NCI-H82 treated with DMSO at 0.1 percent for 48 hours (cell line): ENCODE data around the gene NMNAT2.

Experiments used
- DNase-seq: peaks from one replicate; lab custom pipeline; 2025; ENCODE audit not compliant: unreplicated experiment; lab: John Stamatoyannopoulos, UW

NMNAT2 gene

GRCh38 chr1:183315991-183316758 lies 102.0 kb downstream of the NMNAT2 start:
- no peak for DNase-seq

DNA sequence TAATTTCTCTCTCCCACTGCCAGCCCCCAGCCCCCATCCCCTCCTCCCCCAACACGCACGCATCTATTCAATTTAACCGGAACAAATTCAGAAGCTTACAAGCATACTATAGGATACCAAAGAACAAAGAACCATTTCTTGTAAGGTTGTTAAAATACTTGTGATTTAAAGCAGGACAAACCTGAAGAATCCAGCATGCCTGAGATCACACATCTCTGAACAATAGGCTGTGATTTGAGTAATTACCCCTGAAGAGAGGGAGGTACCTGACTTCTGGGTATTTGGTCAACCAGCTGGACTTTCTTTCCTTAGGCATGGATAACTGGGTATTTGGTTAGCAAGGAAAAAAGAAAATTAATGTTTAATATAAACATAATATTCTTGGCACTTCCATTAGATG lies 105.1 kb downstream of the NMNAT2 start:
- DNase-seq = no peak

DNA sequence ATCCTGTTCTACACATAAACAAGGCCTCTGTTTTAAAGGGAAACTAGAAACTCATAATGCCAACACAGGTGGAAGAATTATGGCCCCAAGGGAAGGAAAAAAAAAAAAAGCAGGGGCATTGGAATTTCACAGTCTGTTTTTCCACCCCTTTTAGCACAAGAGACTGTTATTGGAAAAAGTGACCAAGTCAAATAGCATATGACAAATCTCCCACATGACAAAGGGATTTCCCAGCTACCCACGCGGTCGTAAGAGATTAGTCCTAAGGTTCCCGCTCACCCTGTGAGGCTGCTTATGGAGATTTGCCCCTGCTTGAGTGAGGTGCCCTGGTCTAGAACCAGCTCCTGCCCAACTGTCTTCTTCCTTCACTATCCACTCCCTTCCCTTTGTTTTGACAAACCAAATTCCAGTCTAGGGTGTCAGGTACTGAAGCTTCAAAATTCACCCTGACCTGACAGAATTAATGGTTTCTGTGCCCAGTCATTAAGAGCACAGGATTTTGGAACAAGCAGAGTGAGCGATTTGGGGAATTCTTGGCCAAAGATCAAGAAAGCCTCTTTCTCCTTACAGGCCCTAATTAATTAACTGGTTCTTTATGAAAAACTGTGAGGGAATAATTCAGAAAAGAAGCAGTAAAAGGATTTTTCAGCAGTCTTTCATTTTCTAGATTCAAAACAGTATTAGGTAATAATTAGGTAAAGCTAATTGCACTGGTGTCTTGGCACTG lies 107.3 kb downstream of the NMNAT2 start:
- no peak for DNase-seq

GRCh38 chr1:183308719-183309118 lies 109.5 kb downstream of the NMNAT2 start:
- no peak for DNase-seq

GRCh38 chr1:183306317-183307042 lies 111.7 kb downstream of the NMNAT2 start:
- peak; percentile 59 for DNase-seq

- peak; percentile 80 for DNase-seq
Observed at GRCh38 chr1:183304440-183305107, 113.6 kb downstream of the NMNAT2 start.

GRCh38 chr1:183303901-183304300 lies 114.3 kb downstream of the NMNAT2 start:
- DNase-seq = no peak

DNA sequence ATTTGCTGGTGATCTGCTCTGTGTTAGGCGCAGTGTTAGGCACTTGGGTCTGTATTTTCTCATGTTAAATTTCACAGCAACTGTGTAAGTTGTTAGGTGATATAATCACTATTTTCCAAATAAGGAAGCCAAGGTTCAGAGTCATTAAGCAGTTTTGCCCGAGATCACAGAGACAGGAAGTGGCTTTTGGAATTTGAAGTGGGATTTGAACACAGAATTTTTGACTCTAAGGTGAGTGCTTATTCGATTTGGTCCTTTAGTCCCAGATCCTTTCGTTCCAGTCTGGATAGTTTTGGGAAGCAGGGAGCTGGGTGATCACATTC lies 114.9 kb downstream of the NMNAT2 start:
- DNase-seq = no peak

GRCh38 chr1:183302452-183303322 lies 115.5 kb downstream of the NMNAT2 start:
- no peak for DNase-seq

DNA sequence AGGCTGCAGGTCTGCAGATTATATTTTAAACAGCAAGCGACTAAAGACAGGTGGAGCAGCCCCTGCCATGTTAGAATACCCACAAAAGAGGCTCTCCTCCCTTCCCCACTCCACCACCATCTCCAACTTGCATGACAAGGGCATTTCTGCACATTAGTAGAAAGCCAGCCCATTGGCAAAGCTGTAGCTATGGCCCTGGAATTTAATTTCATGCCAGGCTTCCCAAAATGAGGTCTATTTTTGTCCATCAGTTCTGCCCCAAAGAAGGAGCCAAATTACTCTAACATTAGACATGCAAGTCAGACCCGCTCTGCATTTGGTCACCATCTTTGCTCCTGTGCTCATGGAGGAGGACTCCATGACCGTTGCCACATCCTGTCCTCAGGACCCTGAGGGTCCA lies 116.9 kb downstream of the NMNAT2 start:
- no peak for DNase-seq

- no peak for DNase-seq
Observed at GRCh38 chr1:183300828-183301227, 117.4 kb downstream of the NMNAT2 start.

GRCh38 chr1:183300395-183300794 lies 117.8 kb downstream of the NMNAT2 start:
- no peak for DNase-seq

- no peak for DNase-seq
Observed at GRCh38 chr1:183296782-183297181, 121.4 kb downstream of the NMNAT2 start.

- no peak for DNase-seq
Observed at GRCh38 chr1:183295521-183295920, 122.7 kb downstream of the NMNAT2 start.

DNA sequence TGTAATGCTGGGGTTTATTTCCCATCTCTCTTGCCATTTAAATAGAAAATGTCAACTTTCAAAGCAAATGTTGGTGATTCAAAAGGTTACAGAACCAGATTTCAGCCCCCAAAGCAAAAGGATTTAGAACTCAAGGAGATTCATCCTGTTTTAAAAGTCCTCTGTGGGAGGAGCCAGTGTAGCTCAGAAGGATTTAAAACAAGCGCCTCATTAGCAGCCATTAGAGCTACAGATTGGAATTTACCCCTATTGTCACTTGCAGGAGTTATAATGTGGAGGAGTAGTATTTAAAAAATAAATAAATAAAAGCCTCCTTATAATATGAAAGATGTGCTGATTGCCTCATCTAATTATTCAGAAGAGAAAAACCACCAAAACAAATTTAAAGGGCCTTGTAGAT lies 124.3 kb downstream of the NMNAT2 start:
- no peak for DNase-seq

DNA sequence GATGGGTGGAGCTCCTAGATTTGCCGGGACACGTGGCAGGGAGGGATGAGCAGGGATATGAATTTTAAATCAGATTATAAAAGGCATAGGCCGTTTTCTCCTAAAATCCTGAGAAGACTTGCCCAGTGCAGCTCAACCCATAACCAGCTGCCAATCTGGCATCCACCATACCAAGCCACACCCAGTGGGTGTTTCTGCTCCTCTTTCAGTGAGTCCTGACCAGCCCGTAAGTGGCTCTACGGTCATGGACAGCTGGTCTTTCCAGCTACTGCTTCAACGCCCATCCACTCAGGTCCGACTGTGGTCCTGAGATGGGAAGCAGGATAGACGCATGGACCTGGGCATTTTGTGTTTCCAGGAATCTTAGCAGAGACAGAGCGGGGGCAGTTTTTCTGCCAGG lies 124.9 kb downstream of the NMNAT2 start:
- no peak for DNase-seq

- no peak for DNase-seq
Observed at GRCh38 chr1:183291802-183292514, 126.2 kb downstream of the NMNAT2 start.

DNA sequence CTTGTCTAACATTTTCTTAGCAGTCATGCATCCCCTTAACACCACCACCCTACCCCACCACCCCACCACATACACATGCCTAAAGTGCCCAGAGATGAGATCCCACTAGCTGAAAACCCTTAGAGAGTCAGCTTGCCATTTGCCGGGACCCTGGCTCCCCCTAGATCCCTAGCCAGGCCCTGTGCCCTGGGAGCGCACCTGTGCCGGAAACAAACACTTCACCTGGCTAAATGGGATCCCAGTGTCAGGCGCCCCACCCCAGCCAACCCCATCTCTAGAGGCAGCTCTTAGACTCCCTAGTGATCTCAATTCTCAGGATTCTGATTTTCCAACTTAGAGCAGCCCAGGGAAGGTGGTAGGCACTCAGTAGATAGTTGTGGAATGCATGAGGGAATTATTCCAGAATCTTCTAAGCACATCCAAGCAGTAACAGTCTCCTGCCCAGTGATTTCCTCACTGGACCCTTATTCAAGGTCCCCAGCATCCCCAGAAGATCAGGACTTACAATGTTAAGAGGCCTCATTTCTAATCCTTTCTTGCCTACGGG lies 126.9 kb downstream of the NMNAT2 start:
- DNase-seq = no peak

DNA sequence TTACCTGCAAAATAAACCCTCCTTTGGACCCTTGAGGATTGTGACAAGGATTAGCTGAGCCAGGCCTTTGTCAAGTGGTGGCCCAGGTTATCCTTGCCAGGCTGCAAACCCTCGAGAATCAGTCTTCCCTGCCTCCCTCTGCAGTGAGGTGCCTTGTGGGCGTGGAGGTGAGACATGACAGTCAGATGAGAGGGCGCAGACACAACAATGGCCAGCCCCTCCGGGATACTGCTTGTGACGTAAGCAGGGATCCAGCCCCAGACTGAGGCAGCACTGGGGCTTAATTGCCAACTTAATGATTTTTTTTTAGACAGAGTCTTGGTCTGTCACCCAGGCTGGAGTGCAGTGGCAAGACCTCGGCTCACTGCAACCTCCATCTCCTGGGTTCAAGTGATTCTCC lies 127.6 kb downstream of the NMNAT2 start:
- DNase-seq = no peak

DNA sequence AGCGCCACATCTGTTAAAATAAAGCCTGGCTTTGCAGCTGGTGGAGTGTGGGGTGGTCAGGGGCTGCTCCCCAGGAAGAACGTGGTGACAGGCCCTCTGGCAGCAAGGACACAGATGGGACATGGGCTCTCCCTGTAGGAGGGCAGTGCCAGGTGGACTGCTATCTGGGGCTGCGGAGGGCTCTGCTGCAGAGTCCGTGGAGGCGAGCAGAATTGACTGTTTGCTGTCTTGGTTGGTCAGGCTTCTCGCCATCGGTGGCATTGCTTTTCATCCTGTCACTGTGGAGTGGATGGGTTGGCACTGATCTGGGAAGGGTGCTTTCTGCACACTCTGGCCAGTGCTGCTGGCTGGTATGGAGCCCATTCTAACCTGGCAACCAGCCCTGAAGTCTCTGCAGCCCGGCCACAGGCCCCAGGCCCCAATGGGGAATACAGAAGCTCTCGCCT lies 129.1 kb downstream of the NMNAT2 start:
- DNase-seq = no peak
